Right lobe of liver (tissue), 4 donors: ENCODE measurements around the gene SLC25A10.

ENCODE experiments used
- POLR2A ChIP-seq: fragments of 450-650 bp; IDR thresholded peaks from one replicate; pipeline ENCODE4 v1.6.1; 2017; ENCODE audit warnings: antibody characterized with exemption, mild to moderate bottlenecking
- TF ChIP-seq, protein P1 (sequence below), 4 donors: fragments of 200-600 bp in 3 of 4; fragments of 450-650 bp in 1 of 4; IDR thresholded peaks; one replicate each; pipeline versions ENCODE4 v1.5.1 to v1.8.0; 2016 to 2022; ENCODE audit warnings: antibody characterized with exemption in 4 of 4, mild to moderate bottlenecking in 2 of 4
- donor health status: DM: no; HTN: no; CAD: no.
- donor health status: DM: no; HTN: no; CAD: no.
- donor health status: DM: no; HTN: yes; CAD: no.

DNA sequence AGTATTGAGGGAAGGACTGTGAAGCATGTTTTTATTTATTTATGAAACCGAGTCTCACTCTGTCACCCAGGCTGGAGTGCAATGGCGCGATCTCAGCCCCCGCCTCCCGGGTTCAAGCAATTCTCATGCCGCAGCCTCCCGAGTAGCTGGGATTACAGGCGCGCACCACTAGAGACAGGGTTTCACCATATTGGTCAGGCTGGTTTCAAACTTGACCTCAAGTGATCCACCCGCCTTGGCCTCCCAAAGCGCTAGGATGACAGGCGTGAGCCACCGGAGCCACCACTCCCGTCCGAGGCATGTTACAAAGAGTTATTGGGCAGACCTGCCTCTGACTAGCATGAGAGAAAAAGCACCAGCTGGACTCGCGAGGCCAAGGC lies 5.9 kb upstream of the SLC25A10 start:
- TF ChIP-seq, protein P1, sequence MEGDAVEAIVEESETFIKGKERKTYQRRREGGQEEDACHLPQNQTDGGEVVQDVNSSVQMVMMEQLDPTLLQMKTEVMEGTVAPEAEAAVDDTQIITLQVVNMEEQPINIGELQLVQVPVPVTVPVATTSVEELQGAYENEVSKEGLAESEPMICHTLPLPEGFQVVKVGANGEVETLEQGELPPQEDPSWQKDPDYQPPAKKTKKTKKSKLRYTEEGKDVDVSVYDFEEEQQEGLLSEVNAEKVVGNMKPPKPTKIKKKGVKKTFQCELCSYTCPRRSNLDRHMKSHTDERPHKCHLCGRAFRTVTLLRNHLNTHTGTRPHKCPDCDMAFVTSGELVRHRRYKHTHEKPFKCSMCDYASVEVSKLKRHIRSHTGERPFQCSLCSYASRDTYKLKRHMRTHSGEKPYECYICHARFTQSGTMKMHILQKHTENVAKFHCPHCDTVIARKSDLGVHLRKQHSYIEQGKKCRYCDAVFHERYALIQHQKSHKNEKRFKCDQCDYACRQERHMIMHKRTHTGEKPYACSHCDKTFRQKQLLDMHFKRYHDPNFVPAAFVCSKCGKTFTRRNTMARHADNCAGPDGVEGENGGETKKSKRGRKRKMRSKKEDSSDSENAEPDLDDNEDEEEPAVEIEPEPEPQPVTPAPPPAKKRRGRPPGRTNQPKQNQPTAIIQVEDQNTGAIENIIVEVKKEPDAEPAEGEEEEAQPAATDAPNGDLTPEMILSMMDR (IDR thresholded peaks at IDR 0.05) = no peak
- TF ChIP-seq POLR2A = no peak
